Superior temporal gyrus (tissue), 1 donor: Measurements from ENCODE around the gene RUSC1.

Experiments
- DNase-seq: peaks from one replicate; pipeline ENCODE4 v3.0.0-alpha.2; 2016; ENCODE audit errors: extremely low spot score

The RUSC1 gene

GRCh38 chr1:155294520-155295182, 26.0 kb upstream of the RUSC1 start:
- DNase-seq = no peak

DNA sequence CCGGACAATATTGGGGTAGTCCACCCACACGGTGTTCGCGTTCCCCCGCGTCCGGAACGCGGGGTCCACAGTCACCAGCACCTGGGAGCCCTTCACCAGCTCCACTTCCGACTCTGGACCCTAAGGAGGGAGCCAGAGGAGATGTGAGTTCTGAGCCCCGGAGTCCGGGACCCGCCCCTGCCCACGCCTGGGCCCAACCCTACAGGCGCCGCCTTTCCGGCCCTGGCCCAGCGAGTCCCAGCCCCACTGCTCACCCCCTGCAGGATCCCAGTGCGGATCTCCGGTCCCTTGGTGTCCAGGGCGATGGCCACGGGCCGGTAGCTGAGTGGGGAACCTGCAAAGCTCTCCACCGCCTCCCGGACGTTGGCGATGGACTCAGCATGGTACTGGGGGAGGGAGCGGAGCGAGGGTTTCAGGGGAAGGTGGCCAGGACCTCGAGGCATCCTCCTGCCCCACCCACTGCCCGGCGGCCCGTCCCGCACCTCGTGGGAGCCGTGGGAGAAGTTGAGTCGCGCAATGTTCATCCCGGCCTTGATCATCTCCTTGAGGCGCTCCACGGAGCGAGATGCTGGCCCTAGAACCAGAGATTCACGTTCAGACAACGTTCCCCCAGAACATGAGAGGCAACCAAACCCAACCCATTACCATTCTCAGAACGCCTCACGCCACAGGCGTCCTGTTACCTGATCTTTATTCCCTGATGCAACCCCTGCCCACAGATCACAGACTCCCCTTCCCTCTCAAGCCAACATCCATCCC, 25.3 kb upstream of the RUSC1 start:
- DNase-seq = no peak

DNA sequence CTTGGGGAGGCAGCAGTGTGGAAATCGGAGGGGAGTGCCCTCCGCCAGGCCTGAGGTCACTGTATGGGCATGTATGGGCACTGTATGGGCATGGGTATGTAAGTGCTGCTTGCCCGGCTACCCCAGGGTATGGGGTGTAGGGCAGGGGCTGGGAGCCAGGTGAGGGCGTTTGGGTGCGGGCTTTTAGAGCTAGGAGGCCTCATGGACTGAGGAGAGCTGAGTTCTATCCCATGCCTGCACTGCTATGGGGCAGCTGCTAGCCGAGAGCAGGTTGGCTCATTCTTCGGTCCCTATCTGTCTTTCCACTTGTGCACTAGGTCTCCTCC, 24.8 kb upstream of the RUSC1 start:
- no peak for DNase-seq

DNA sequence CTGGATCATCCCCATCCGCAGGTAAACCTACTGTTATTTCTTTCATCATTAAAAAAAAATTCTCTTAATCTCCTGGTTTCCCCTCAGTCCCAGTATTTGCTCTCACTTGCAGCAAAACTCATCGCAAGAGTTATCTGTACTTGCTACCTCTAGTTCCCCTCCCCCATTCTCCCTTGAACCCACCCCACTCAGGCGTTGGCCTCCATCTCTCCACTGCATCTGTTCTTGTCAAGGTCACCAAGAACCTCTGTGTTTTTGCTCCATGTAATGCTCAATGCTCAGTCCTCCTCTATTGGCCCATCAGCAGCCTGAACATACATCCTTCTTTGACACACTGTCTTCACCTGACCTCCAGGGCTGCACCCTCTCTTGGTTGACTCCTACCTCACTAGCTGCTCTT, 24.0 kb upstream of the RUSC1 start:
- DNase-seq = no peak

DNA sequence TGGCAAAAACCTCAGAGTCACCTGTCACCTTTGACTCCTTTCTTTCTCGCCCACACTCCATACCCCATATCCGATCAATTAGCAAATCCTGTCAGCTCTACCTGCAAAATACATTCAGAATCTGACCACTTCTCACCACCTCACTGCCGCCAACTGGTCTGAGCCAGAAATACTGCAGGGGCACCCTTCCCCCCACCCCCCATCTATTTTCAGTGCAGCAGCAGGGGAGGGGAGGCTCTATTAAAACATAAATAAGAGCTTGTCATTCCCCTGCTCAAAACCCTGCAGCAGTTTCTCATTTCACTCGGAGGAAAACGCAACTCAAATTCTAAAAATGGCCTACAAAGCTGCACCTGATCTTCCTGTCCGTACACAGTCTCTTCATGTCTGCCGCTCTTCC, 23.3 kb upstream of the RUSC1 start:
- no peak for DNase-seq

DNA sequence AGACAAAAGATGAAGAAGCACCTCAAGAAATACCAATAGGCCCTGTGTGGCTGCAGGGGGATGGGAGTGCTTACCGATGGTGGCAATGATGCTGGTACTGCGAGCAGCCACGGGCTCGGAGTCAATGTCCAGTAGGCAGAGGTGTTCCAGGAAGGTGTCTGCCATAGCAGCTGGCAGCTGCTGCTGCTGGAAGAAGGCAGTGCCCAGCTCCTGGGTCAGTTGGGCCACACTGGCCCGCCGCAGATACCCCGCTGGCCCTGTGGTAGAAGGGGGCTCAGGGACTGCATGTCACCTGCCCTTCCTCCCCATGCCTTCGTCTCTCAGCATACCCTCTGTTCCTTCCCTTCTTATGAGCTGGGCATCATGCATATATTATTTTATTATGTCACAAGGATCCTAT, 20.7 kb upstream of the RUSC1 start:
- DNase-seq = no peak

GRCh38 chr1:155300553-155301329, 20.0 kb upstream of the RUSC1 start:
- DNase-seq = no peak

DNA sequence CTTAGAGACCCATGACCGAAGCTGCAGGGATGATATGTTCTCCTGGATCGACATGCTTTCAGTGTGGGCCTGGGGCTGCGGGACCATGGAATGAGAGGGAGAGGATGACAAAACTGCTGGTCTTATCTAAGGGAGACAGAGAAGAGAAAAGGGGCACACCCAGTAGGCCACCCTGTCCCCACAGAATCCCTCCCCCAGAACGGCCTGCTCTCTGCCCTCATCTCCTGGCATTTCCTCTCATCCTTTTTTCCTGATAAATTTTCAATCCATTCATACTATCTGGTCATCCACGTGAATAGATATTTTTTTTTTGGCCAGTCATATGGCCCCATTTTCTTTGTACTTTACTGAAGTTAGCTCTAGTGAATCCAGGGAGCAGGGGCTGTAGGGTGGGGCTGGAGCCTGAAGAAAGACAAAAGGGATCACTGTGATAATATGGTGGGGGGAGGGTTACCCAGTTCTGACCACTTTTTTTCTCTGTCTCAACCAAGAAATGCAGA, 19.3 kb upstream of the RUSC1 start, which contains the start of gene PKLR:
PKLR (minus strand) TSS at position 97 of the 500 bp plus-strand sequence; CDS start at position 54, 43 bp downstream.
- DNase-seq = no peak

DNA sequence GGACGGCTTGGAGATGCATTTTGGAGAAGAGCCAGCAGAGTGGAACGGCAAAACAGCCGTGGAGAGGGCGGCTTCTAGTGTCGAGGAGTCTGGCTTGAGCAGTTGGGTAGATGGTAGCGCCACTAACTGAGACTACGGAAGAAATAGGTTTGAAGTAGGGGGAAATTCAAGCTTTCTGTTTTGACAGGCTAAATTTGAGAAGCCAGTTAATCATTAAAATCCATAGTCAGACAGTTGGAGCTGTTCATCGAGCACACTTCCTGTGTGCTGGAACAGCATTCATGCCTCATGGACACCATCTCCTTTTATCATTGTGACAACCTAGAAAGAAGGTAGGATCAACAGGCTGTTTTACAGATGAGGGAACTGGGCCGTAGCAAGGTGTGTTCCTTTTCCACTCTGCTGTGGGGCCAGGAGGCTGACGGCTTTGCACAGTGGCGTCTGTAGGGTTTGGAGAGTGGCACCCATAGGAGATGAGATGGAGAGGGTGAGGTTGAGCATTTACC, 16.1 kb upstream of the RUSC1 start:
- DNase-seq = no peak

- DNase-seq = no peak
Measured at GRCh38 chr1:155305881-155306391, 14.8 kb upstream of the RUSC1 start.

- DNase-seq = no peak
Measured at GRCh38 chr1:155307247-155307740, 13.4 kb upstream of the RUSC1 start.

- DNase-seq = peak; percentile 100
Measured at GRCh38 chr1:155308493-155309422, 11.9 kb upstream of the RUSC1 start, which contains the start of gene FDPS. FDPS (plus strand) TSS chr1:155308866; CDS start chr1:155309790, 924 bp downstream.

DNA sequence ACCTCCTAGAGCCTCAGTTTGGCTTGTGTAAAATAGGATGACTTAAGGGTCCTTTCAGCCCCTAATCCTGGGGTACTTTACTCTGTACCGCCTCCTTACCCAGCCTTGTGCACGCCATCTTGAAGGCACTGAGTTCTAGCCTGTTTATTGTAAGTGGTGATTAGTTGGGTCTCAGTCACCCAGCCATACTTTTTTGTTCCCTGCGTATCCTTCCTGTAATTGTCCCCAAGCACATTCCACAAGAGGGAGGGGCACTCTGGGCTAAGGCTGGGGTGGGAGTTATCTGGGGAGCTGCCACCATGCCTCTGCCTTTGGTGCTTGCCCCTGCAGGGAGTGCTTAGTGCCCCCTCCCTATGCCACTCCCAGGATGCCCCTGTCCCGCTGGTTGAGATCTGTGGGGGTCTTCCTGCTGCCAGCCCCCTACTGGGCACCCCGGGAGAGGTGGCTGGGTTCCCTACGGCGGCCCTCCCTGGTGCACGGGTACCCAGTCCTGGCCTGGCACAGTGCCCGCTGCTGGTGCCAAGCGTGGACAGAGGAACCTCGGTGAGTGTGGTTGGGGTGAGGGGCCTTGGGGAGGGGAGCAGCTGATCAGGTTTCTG, 11.2 kb upstream of the RUSC1 start:
- no peak for DNase-seq

DNA sequence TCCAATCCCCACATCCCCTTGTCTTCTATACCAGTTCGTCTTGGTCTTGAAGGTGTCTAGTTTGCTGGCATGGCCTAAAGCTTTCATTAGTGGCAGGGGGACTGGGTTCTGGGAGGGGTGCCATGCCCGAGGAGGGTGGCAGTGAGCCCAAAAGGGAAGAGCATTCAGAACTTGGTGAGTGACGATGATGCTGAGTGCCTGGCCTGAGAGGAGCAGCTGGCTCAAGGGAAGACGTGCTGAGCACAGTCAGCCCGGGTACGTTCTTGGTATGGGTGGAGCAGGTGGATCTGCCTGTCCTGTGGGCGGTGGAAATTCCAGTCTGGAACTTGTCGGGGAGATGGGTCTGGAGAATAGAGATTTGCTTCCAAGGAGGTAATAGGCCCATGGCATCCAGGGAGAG, 7.4 kb upstream of the RUSC1 start:
- no peak for DNase-seq

- DNase-seq = no peak
Measured at GRCh38 chr1:155316922-155317321, 3.8 kb upstream of the RUSC1 start.

GRCh38 chr1:155318082-155318481, 2.6 kb upstream of the RUSC1 start:
- DNase-seq = no peak

DNA sequence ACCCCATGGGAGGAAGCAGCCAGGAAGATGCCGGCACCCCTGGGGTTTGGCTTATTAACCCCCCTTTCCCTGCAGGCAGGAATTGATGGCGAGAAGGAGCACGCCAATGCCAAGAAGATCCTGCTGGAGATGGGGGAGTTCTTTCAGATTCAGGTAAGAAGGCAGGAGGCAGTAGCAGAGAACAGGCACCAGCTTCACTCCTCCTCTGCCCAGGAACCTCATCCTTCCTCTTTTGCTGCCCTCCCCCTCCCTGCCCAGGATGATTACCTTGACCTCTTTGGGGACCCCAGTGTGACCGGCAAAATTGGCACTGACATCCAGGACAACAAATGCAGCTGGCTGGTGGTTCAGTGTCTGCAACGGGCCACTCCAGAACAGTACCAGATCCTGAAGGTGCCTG, 1.2 kb upstream of the RUSC1 start:
- DNase-seq = no peak

GRCh38 chr1:155320252-155320651, 442 bp upstream of the RUSC1 start:
- DNase-seq = no peak

- DNase-seq = no peak
Measured at GRCh38 chr1:155321639-155322503, 1.2 kb downstream of the RUSC1 start.
